Measurements from ENCODE around the gene STARD9. TPM values are rescaled to one million over a fixed set of nuclear protein-coding genes. Genes with fewer than 3 reads are reported as not detected.

STARD9 gene
- total RNA-seq, 2 donors from 2014 or later, result 0.97 to 2.9 TPM

GRCh38 chr15:42693496-42693895 lies 118.1 kb downstream of the STARD9 start:
- Mint-ChIP-seq H3K4me3 (no peak overlapping the region), H3K36me3 (ENCODE audit: low read depth) (no peaks in the 10 kb centered on the region), H3K27me3 (ENCODE audit: insufficient read depth) (no peaks in the 10 kb centered on the region), H3K4me1 (no peaks in the 10 kb centered on the region), H3K9me3 (no peaks in the 10 kb centered on the region), H3K27ac (no peak overlapping the region)
- WGBS, 2 experiments (ENCODE audit: insufficient coverage in 1 of 2, insufficient read length in 1 of 2), result 93 to 95% methylated on average over 5 to 6 of the region's 6 CpGs
- Histone ChIP-seq H3K27ac (ENCODE audit: low read depth, low read length) (no peak overlapping the region), H3K27me3 (ENCODE audit: control insufficient read depth, insufficient read depth, low read length, poor library complexity, severe bottlenecking) (no peaks in the 10 kb centered on the region), H3K4me1 (ENCODE audit: control insufficient read depth, insufficient read depth, low read length) (no peaks in the 10 kb centered on the region), H3K36me3 (ENCODE audit: control insufficient read depth, insufficient read depth, low read length) (no peaks in the 10 kb centered on the region), H3K4me3 (ENCODE audit: low read length) (no peak overlapping the region), H3K9ac (ENCODE audit: extremely low read depth, low read length, poor library complexity, severe bottlenecking) (no peak overlapping the region), H3K9me3 (ENCODE audit: control insufficient read depth, low read length) (no peaks in the 10 kb centered on the region)
- TF ChIP-seq, protein P1, sequence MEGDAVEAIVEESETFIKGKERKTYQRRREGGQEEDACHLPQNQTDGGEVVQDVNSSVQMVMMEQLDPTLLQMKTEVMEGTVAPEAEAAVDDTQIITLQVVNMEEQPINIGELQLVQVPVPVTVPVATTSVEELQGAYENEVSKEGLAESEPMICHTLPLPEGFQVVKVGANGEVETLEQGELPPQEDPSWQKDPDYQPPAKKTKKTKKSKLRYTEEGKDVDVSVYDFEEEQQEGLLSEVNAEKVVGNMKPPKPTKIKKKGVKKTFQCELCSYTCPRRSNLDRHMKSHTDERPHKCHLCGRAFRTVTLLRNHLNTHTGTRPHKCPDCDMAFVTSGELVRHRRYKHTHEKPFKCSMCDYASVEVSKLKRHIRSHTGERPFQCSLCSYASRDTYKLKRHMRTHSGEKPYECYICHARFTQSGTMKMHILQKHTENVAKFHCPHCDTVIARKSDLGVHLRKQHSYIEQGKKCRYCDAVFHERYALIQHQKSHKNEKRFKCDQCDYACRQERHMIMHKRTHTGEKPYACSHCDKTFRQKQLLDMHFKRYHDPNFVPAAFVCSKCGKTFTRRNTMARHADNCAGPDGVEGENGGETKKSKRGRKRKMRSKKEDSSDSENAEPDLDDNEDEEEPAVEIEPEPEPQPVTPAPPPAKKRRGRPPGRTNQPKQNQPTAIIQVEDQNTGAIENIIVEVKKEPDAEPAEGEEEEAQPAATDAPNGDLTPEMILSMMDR (conservative IDR thresholded peaks at IDR 0.05), result no peak
- DNase-seq, result no peak

- H3K27ac Mint-ChIP-seq, result no peak overlapping the region
- WGBS, 2 experiments (ENCODE audit: insufficient coverage in 1 of 2, insufficient read length in 1 of 2), result 92 to 100% methylated on average over 5 to 6 of the region's 6 CpGs
- Histone ChIP-seq H3K36me3 (ENCODE audit: control insufficient read depth, insufficient read depth, low read length) (no peaks in the 10 kb centered on the region), H3K4me3 (ENCODE audit: low read length) (no peak overlapping the region), H3K4me1 (ENCODE audit: control insufficient read depth, insufficient read depth, low read length) (no peaks in the 10 kb centered on the region), H3K27ac (ENCODE audit: low read depth, low read length) (no peak overlapping the region), H3K9me3 (ENCODE audit: control insufficient read depth, low read length) (no peaks in the 10 kb centered on the region), H3K9ac (ENCODE audit: extremely low read depth, low read length, poor library complexity, severe bottlenecking) (no peak overlapping the region), H3K27me3 (ENCODE audit: control insufficient read depth, insufficient read depth, low read length, poor library complexity, severe bottlenecking) (no peaks in the 10 kb centered on the region)
- no peaks in the 10 kb centered on the region for H3K4me1 Mint-ChIP-seq
- no peaks in the 10 kb centered on the region for H3K9me3 Mint-ChIP-seq
- no peaks in the 10 kb centered on the region for H3K27me3 Mint-ChIP-seq (ENCODE audit: insufficient read depth)
- TF ChIP-seq, protein P1 (conservative IDR thresholded peaks at IDR 0.05), result no peak
- no peaks in the 10 kb centered on the region for H3K36me3 Mint-ChIP-seq (ENCODE audit: low read depth)
- no peak for DNase-seq
- H3K4me3 Mint-ChIP-seq, result no peak overlapping the region
These were observed 118.5 kb downstream of the STARD9 start for GRCh38 chr15:42693942-42694341.

DNA sequence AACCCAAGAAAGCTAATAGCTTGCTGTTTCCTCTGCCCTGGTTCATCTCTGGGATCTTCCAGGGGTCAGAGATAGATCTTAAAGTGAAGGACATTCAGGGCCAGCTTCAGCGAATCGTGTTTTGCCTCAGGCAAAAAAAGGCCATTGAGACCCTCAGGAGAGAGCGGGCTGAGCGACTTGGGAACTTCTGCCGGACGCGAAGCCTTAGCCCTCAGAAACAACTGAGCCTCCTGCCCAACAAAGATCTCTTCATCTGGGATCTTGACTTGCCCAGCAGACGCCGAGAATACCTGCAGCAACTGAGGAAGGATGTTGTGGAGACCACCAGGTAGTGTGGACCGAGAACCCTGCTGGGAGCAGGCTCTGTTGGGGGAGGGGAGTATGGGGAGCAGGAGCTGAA lies 119.0 kb downstream of the STARD9 start:
- no peak overlapping the region for H3K9ac ChIP-seq (ENCODE audit: extremely low read depth, low read length, poor library complexity, severe bottlenecking)
- H3K4me1 ChIP-seq (ENCODE audit: control insufficient read depth, insufficient read depth, low read length), result no peaks in the 10 kb centered on the region
- no peaks in the 10 kb centered on the region for H3K4me1 Mint-ChIP-seq
- H3K27me3 Mint-ChIP-seq (ENCODE audit: insufficient read depth), result no peaks in the 10 kb centered on the region
- H3K36me3 Mint-ChIP-seq (ENCODE audit: low read depth), result no peaks in the 10 kb centered on the region
- DNase-seq, result no peak
- H3K27ac Mint-ChIP-seq, result no peak overlapping the region
- H3K9me3 ChIP-seq (ENCODE audit: control insufficient read depth, low read length), result no peaks in the 10 kb centered on the region
- H3K36me3 ChIP-seq (ENCODE audit: control insufficient read depth, insufficient read depth, low read length), result no peaks in the 10 kb centered on the region
- TF ChIP-seq, protein P1 (conservative IDR thresholded peaks at IDR 0.05), result no peak
- H3K4me3 ChIP-seq (ENCODE audit: low read length), result no peak overlapping the region
- H3K4me3 Mint-ChIP-seq, result no peak overlapping the region
- no peaks in the 10 kb centered on the region for H3K9me3 Mint-ChIP-seq
- H3K27ac ChIP-seq (ENCODE audit: low read depth, low read length), result no peak overlapping the region
- 92 to 98% methylated on average over 10 of the region's 10 CpGs for WGBS, 2 experiments (ENCODE audit: insufficient coverage in 1 of 2, insufficient read length in 1 of 2)
- no peaks in the 10 kb centered on the region for H3K27me3 ChIP-seq (ENCODE audit: control insufficient read depth, insufficient read depth, low read length, poor library complexity, severe bottlenecking)
